Cerebellar cortex (tissue), 1 donor: Measurements from ENCODE around the gene NFKB2.

Experiments
- DNase-seq: peaks from one replicate; pipeline ENCODE4 v3.0.0-alpha.2; 2015; ENCODE audit warnings: low spot score

Gene NFKB2

DNA sequence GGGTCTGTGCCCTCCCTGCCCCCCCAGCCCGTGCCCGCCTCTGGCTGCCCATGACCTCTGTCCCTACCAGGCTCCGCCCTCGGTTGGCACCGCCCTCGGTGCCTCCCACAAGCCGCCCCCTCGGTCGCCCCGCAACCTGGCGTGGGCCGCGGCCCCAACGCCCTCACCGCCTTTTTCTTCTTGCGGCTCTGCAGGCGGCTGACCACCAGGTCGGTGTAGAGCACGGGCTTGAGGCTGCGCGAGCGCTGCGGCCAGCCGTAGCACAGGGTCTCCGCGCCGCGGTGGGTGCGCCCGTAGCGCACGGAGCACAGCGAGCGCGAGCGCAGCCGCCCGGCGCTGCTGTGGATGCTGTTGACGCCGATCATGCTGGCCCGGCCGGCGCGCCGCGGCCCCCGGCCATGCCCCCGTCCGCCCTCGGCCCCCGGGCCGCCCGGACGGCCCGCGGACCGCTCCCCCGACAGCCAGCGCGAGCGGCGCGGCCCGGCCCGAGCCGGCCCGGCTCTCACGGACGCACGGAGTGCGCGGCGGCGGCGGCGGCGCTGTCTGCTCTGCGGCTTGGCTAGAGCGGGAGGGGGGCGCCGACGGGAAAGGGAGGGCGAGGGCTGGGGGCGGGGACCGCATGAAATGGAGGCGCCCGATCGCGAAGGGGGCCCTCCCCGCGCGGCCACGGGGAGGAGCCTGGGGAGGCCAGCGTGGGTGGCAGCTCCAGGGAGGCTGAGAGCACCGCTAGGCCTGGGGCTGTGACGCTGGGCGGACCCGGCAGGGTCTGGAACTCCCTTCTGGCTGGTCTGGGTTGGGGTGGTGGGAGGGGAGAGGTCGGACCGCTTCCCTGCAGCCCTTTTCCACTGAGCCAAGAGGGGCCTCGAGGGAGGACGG, 13.5 kb downstream of the NFKB2 start:
- DNase-seq, result no peak

- no peak for DNase-seq
These were observed 14.3 kb downstream of the NFKB2 start for GRCh38 chr10:102409604-102410428.

DNA sequence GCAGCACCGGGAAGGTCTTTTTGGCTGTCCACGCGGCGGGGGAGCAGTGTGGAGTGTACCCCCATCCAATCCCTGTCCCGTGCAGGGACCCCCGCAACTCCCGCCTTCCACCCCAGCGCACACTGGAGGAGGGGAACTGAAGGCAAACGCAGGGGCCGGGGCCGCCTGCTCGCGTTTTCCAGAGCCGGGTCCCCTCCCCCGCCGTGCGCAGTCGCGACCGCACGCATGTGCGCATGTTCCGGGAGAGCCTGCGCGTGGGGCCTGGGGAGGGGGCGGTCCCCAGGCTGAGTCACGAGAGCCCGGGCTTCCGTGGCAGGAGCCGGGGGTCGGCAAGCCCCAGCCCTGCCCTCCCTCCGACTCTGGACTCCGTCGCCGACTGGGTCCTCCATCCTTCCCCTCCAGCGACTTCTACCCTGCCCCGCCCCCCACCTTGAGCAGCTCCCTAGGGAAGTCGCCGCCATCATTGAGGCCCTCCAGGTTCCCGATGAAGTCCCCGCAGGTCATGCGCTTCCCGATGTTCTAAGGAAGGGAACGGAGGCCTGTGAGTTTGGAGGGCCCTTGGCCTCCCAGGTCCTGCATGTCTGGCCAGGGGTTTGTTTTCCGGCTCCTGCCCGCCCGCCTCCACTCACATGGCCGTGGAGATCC, 15.0 kb downstream of the NFKB2 start:
- no peak for DNase-seq

GRCh38 chr10:102411341-102412255, 16.1 kb downstream of the NFKB2 start:
- no peak for DNase-seq

DNA sequence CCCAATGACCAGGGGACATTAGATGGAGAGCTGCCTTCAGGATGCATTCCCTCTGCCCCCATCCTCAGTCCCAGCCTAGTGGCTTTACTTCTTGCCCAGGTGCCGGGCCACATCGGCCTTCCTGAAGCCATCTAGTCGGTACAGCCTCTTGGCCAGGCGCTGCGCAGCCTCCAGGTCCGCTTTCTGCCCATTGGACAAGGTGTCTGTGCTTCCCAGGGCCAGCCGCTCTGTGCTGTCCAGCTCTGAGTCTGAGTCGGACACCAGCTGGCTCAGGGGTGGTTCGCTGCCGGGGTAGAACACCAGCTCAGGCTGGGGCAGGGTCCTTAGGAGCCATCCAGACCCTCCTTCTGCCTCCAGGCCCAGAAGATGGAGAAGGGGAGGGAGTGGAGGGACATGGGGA, 16.8 kb downstream of the NFKB2 start:
- DNase-seq, result no peak

GRCh38 chr10:102413053-102413705, 17.7 kb downstream of the NFKB2 start:
- peak; percentile 58 for DNase-seq

GRCh38 chr10:102413806-102414561, 18.5 kb downstream of the NFKB2 start:
- DNase-seq, result no peak

GRCh38 chr10:102414749-102415148, 19.2 kb downstream of the NFKB2 start:
- no peak for DNase-seq

- DNase-seq, result no peak
These were observed 20.8 kb downstream of the NFKB2 start for GRCh38 chr10:102416283-102416682.

DNA sequence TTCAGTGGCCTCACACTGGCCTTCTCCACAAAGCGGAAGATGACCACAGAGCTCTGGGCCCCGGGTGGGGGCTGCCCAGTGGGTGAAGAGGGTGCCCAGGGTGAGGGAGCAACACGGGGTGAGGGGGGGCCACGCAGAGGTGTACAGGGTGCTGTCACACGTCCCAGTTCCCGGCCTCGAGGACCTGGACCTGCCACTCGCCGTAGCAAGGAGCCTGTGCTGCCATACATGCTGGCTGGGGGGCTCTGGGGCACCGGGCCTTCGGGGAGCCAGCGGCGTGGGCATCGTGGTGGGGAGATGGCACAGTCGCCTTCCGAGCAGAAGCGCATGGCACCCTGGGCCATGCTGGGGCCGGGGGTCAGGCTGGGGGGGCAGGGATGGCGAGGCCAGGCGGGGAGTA, 21.2 kb downstream of the NFKB2 start:
- no peak for DNase-seq

DNA sequence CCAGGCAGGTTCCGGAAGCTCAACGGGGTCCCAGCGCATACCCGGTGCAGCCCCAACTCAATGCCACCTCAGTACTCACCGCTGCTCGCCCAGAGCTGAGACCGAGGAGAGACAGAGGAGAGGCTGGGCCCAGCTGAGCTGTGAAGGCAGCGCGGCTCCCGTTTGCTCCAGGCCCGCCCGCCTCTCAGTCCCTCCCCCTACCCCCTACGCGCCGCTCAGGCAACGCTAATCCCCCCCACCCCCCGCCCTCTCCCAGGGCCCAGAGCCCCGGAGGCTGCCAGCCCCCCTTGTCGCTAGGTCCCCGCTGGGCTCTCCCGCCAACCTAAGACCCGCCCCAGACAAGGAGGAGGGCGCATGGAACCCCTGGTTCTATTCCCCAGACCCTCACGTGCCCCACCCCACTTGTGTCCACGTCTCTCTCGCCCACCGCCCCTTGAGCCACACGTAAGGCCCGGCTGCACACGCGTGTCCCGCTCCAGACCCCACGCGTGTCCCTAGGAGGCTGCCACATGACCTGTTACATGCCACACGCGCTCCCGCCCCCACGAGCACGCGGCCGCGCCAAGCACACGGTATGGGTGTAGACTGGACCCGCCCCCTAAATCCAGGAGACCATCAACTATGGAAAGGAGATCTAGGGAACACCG, 23.2 kb downstream of the NFKB2 start, which contains the start of gene PSD:
Gene PSD, minus strand, starts transcription at position 164 of the 647 bp plus-strand sequence. CDS start 1,747 bp downstream, outside the sequence.
- DNase-seq, result peak; percentile 44

DNA sequence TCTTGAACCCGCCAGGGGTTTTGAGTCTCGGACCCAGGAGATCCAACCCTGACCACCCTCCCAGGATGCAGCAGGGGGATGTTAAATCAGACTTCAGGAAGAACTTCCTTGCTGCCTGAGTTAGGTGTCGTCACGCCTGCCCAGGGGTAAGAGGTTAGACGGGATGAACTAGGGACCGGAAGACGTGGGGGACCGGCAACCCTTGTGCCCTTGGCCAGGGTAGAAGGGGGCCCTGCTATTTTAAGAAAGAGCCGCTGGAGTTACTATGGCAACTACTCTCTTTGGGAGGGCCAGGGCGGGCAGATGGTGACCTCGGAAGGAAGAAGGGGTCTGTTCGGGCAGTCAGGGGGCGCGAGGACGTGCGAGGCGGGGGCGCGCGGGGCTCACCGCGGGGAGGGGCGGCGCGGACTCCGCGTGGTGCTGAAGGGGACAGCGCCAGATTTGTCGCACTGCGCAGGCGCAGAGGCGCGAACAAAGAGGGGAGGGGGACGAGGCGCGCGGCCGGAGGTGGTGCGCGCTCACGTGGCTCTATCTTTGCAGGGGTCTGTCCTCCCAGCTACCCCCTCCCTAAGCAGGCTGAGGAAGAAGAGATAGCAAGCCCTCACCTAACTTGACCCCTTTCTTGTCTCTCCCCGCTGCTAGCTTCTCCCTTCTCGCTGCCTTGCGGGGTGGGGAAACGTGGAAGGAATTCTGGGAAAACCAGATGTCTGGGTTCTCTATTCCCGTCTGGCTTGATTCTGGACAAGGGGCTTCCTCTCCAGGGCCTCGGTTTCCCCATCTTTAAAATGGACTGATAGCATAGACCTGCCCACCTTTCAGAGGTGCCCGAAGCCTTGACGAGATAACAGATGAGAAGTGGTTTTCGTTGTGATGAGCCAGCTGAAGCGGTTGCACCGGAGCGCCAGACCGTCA, 24.0 kb downstream of the NFKB2 start:
- DNase-seq, result peak; percentile 70

GRCh38 chr10:102420181-102420713, 24.7 kb downstream of the NFKB2 start:
- DNase-seq, result no peak

DNA sequence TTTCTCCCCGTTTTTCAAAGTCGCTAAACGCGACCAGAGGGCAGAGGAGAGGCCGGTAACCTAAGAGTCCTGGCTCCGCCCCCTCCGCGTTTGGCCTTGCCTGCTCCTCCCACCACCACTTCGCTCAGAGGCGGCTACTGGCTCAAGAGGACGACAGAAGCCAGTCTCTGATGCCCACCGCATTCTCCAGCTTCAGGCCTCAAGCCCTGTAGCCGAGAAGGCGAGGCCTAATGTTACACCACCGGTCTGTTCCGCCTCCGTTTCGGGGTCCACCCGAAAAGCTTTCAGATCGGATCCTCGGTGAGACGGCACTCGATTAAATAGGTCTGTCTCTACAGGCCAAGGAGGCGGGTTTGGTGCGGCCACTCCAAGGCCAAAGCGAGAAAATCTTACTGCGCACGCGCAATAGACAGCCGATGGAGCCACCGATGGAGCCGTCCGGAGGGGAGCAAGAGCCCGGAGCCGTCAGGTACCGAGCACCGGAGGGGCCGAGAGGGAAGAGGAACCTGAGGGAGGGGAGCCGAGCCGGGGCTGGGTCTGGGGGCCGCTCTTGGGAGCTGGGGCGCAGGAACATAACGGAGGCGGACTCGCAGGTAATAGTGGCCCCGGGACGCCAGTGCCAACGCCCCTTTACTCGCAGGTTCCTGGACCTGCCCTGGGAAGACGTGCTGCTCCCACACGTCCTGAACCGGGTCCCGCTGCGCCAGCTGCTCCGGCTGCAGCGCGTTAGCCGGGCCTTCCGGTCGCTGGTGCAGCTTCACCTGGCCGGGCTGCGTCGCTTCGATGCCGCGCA, 25.4 kb downstream of the NFKB2 start, which contains the start of gene FBXL15:
Gene FBXL15, plus strand, starts transcription at position 123 of the 793 bp plus-strand sequence. Its CDS starts 294 bp downstream, at position 417.
- peak; percentile 98 for DNase-seq

- no peak for DNase-seq
These were observed 25.9 kb downstream of the NFKB2 start for GRCh38 chr10:102421507-102421756.

DNA sequence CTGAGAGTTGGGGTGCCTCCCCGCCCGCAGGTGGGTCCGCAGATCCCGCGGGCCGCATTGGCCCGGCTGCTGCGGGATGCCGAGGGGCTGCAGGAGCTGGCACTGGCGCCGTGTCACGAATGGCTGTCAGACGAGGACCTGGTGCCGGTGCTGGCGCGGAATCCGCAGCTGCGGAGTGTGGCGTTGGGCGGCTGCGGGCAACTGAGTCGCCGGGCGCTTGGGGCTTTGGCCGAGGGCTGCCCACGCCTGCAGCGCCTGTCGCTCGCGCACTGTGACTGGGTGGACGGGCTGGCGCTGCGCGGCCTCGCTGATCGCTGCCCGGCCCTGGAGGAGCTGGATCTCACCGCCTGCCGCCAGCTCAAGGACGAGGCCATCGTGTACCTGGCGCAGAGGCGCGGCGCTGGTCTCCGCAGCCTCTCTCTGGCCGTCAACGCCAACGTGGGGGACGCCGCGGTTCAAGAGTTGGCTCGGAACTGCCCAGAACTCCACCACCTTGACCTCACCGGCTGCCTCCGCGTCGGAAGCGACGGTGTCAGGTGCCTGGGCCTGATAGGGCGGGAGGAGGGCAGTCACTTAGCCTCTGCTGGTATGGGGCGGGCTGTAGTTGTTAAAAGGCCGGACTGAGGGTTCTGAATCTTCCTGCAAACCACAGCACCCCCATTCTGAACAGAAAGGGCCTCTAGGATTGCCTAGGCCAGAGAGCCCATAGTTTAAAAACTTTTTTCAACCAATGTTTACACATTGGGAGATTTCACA, 26.4 kb downstream of the NFKB2 start:
- DNase-seq, result peak; percentile 40
